H9 (cell line): Measurements from ENCODE around the gene TOP3B. TPM values are rescaled to one million over a fixed set of nuclear protein-coding genes. Genes with fewer than 3 reads are reported as not detected.

Source experiments
- DNase-seq: peaks from one replicate; pipeline ENCODE4 v3.0.0-alpha.2; 2017
- H2AFZ ChIP-seq: one replicate; pipeline ENCODE4 v1.6.1; 2013; ENCODE audit warnings: mild to moderate bottlenecking, low read length, control low read depth, moderate library complexity
- H2AK5ac ChIP-seq: 2 replicates; pipeline ENCODE4 v1.6.1; 2013; ENCODE audit warnings: low read length, control low read depth, mixed read lengths; ENCODE audit not compliant: insufficient read length
- H2BK120ac ChIP-seq: one replicate; pipeline ENCODE4 v1.6.1; 2013; ENCODE audit warnings: low read depth, mild to moderate bottlenecking, low read length, control low read depth, inconsistent platforms; ENCODE audit not compliant: poor library complexity, severe bottlenecking
- H2BK12ac ChIP-seq: 2 replicates; pipeline ENCODE4 v1.6.1; 2013; ENCODE audit warnings: low read length, control low read depth, mixed read lengths, low read depth; ENCODE audit not compliant: insufficient read length
- H2BK15ac ChIP-seq: 2 replicates; pipeline ENCODE4 v1.6.1; 2013; ENCODE audit warnings: low read depth, low read length, control low read depth
- H2BK20ac ChIP-seq: one replicate; pipeline ENCODE4 v1.6.1; 2013; ENCODE audit warnings: low read depth, mild to moderate bottlenecking, low read length, control low read depth, inconsistent platforms; ENCODE audit not compliant: poor library complexity, severe bottlenecking
- H2BK5ac ChIP-seq: 2 replicates; pipeline ENCODE4 v1.6.1; 2013; ENCODE audit warnings: low read length, control low read depth, mixed read lengths; ENCODE audit not compliant: insufficient read length
- H3K14ac ChIP-seq: 2 replicates; pipeline ENCODE4 v1.6.1; 2013; ENCODE audit warnings: low read length, control low read depth; ENCODE audit not compliant: insufficient read depth
- H3K18ac ChIP-seq: 2 replicates; pipeline ENCODE4 v1.6.1; 2013; ENCODE audit warnings: low read depth, mild to moderate bottlenecking, mixed read lengths, low read length, control low read depth; ENCODE audit not compliant: insufficient read length
- H3K23ac ChIP-seq: 2 replicates; pipeline ENCODE4 v1.6.1; 2013; ENCODE audit warnings: low read length, control low read depth, mixed read lengths, low read depth; ENCODE audit not compliant: insufficient read length
- H3K23me2 ChIP-seq: 2 replicates; pipeline ENCODE4 v1.6.1; 2013; ENCODE audit warnings: low read depth, mild to moderate bottlenecking, mixed read lengths, low read length, control low read depth; ENCODE audit not compliant: insufficient read length, poor library complexity, severe bottlenecking
- H3K27ac ChIP-seq: 2 replicates; pipeline ENCODE4 v1.5.1; 2013; ENCODE audit warnings: low read length, control low read depth, mixed read lengths, low read depth; ENCODE audit not compliant: insufficient read length
- H3K27me3 ChIP-seq: 2 replicates; pipeline ENCODE4 v1.6.1; 2013; ENCODE audit warnings: low read length, control low read depth, inconsistent platforms; ENCODE audit not compliant: insufficient read depth
- H3K4ac ChIP-seq: 2 replicates; pipeline ENCODE4 v1.6.1; 2013; ENCODE audit warnings: low read depth, mild to moderate bottlenecking, control low read depth, inconsistent platforms, low read length, moderate library complexity
- H3K4me1 ChIP-seq: 2 replicates; pipeline ENCODE4 v1.6.1; 2013; ENCODE audit warnings: low read length, control low read depth, inconsistent platforms; ENCODE audit not compliant: insufficient read depth
- H3K4me2 ChIP-seq: 2 replicates; pipeline ENCODE4 v1.6.1; 2013; ENCODE audit warnings: low read length, control low read depth, mixed read lengths; ENCODE audit not compliant: insufficient read length, insufficient read depth
- H3K56ac ChIP-seq: 2 replicates; pipeline ENCODE4 v1.6.1; 2013; ENCODE audit warnings: low read depth, mild to moderate bottlenecking, mixed read lengths, low read length, control low read depth; ENCODE audit not compliant: insufficient read length
- H3K79me1 ChIP-seq: 2 replicates; pipeline ENCODE4 v1.6.1; 2013; ENCODE audit warnings: low read depth, mild to moderate bottlenecking, moderate library complexity, low read length, control low read depth, inconsistent platforms; ENCODE audit not compliant: insufficient read depth, poor library complexity, severe bottlenecking
- H3K79me2 ChIP-seq: 2 replicates; pipeline ENCODE4 v1.6.1; 2013; ENCODE audit warnings: low read length, control low read depth, inconsistent platforms; ENCODE audit not compliant: insufficient read depth
- H3K9ac ChIP-seq: 2 replicates; pipeline ENCODE4 v1.6.1; 2013; ENCODE audit warnings: low read length, control low read depth, mixed read lengths; ENCODE audit not compliant: insufficient read length; ENCODE audit errors: extremely low read depth
- H3K9me3 ChIP-seq: one replicate; pipeline ENCODE4 v1.6.1; 2013; ENCODE audit warnings: low read depth, low read length, inconsistent platforms; ENCODE audit not compliant: control insufficient read depth
- H3T11ph ChIP-seq: one replicate; pipeline ENCODE4 v1.6.1; 2013; ENCODE audit warnings: mild to moderate bottlenecking, low read length, control low read depth, inconsistent platforms
- H4K20me1 ChIP-seq: one replicate; pipeline ENCODE4 v1.6.1; 2013; ENCODE audit not compliant: control insufficient read depth, insufficient read length, insufficient read depth
- H4K5ac ChIP-seq: 2 replicates; pipeline ENCODE4 v1.6.1; 2013; ENCODE audit warnings: low read depth, mild to moderate bottlenecking, mixed read lengths, low read length, control low read depth; ENCODE audit not compliant: insufficient read length
- H4K8ac ChIP-seq: replicated peaks from 2 replicates; pipeline ENCODE4 v1.6.1; 2013; ENCODE audit warnings: low read length, control low read depth, mixed read lengths, low read depth; ENCODE audit not compliant: insufficient read length
- H4K91ac ChIP-seq: 2 replicates; pipeline ENCODE4 v1.6.1; 2013; ENCODE audit warnings: low read depth, mild to moderate bottlenecking, moderate library complexity, mixed read lengths, low read length, control low read depth; ENCODE audit not compliant: insufficient read length
- H3K27ac Mint-ChIP-seq, 3 experiments: 2 replicates in 2 of 3; 3 replicates in 1 of 3; pipeline ENCODE4 v1.8.0; 2020 to 2021; ENCODE audit warnings: mixed read lengths in 3 of 3, mild to moderate bottlenecking in 1 of 3, moderate library complexity in 1 of 3
- H3K27me3 Mint-ChIP-seq: 2 replicates; pipeline ENCODE4 v1.8.0; 2021; ENCODE audit warnings: low read depth, mild to moderate bottlenecking, moderate library complexity, mixed read lengths
- H3K36me3 Mint-ChIP-seq, 3 experiments: 2 replicates in 2 of 3; 3 replicates in 1 of 3; pipeline ENCODE4 v1.8.0; 2020 to 2021; ENCODE audit warnings: low read depth in 3 of 3, mixed read lengths in 3 of 3; ENCODE audit not compliant: insufficient read depth in 1 of 3
- H3K4me1 Mint-ChIP-seq, 2 experiments: 2 replicates each; pipeline ENCODE4 v1.8.0; 2020; ENCODE audit warnings: mixed read lengths in 2 of 2
- H3K4me3 Mint-ChIP-seq, 2 experiments: 2 replicates in 1 of 2; 3 replicates in 1 of 2; pipeline ENCODE4 v1.8.0; 2020 to 2021; ENCODE audit warnings: mild to moderate bottlenecking in 2 of 2, mixed read lengths in 2 of 2, moderate library complexity in 1 of 2
- H3K9me3 Mint-ChIP-seq, 2 experiments: 2 replicates in 1 of 2; 3 replicates in 1 of 2; pipeline ENCODE4 v1.8.0; 2020; ENCODE audit warnings: mild to moderate bottlenecking in 2 of 2, mixed read lengths in 2 of 2, moderate library complexity in 1 of 2
- WGBS: extraction: QIAGEN DNeasy Blood & Tissue Kit; methylation state at CpG from one replicate; pipeline ENCODE4 v1.1.7; 2013; ENCODE audit warnings: missing lambda C conversion rate, low lambda C conversion rate, mixed read lengths; ENCODE audit not compliant: insufficient read length; ENCODE audit errors: extremely low coverage; 5-methylcytosine and 5-hydroxymethylcytosine counted together
- total RNA-seq: library from RNA; stranded (reverse); gene quantifications from 2 replicates; pipeline ENCODE4 v1.2.1, GENCODE V29; 2021
- TF ChIP-seq, protein P1 (sequence below): fragments of 200-600 bp; sonication (generic); conservative IDR thresholded peaks from 3 replicates; pipeline ENCODE4 v1.8.0; 2021; ENCODE audit warnings: antibody characterized with exemption, mild to moderate bottlenecking

TOP3B gene
- total RNA-seq, 1 experiment from 2014 or later, result 55.2 TPM

DNA sequence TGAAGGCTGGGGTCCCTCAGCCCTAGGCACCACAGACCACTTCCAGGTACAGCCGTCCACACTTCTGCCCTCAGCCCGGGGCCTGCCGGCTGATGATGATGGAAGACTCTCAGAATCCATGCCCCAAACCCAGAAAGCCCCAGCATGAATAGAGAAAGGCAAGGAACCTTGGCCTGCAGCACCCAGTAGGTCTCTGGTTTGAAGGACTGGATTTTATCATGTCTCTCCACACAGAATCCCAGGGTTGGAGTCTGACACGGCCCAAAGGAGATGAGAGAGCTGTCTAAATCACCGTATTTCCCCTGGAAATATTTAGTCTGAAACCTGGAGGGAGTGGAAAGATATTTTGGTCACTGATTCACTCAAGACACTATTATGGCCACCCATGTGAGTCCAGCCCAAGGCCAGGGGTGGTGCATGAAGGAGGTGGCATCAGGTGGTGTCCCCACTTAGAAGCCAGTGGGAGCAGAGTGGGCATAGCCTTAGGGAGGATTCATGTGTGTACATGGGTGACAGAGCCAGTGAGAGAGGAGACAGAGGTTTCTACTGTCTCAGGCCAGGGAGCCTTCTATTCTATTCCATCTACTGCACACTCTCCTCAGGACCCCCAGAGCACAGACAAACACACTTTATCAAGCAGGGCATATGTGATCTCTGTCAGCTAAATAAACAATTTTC lies 14.0 kb downstream of the TOP3B start:
- TF ChIP-seq, protein P1, sequence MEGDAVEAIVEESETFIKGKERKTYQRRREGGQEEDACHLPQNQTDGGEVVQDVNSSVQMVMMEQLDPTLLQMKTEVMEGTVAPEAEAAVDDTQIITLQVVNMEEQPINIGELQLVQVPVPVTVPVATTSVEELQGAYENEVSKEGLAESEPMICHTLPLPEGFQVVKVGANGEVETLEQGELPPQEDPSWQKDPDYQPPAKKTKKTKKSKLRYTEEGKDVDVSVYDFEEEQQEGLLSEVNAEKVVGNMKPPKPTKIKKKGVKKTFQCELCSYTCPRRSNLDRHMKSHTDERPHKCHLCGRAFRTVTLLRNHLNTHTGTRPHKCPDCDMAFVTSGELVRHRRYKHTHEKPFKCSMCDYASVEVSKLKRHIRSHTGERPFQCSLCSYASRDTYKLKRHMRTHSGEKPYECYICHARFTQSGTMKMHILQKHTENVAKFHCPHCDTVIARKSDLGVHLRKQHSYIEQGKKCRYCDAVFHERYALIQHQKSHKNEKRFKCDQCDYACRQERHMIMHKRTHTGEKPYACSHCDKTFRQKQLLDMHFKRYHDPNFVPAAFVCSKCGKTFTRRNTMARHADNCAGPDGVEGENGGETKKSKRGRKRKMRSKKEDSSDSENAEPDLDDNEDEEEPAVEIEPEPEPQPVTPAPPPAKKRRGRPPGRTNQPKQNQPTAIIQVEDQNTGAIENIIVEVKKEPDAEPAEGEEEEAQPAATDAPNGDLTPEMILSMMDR, result no peak
- no peak overlapping the region for H3K56ac ChIP-seq
- no peak overlapping the region for H3K18ac ChIP-seq
- H3K27me3 ChIP-seq, result no peaks in the 10 kb centered on the region
- no peak overlapping the region for H3K9ac ChIP-seq
- H3K23me2 ChIP-seq, result peaks cover 3% of the 10 kb centered on the region
- H3K14ac ChIP-seq, result no peak overlapping the region
- H3K79me2 ChIP-seq, result no peaks in the 10 kb centered on the region
- H3K4me1 ChIP-seq, result no peaks in the 10 kb centered on the region
- H2BK20ac ChIP-seq, result no peak overlapping the region
- no peak for DNase-seq
- no peaks in the 10 kb centered on the region for H4K20me1 ChIP-seq
- H2BK12ac ChIP-seq, result no peak overlapping the region
- H3K4me2 ChIP-seq, result no peak overlapping the region
- no peak overlapping the region for H3K27ac ChIP-seq
- H4K5ac ChIP-seq, result no peak overlapping the region
- H4K8ac ChIP-seq, result no peak overlapping the region
- no peak overlapping the region for H2AFZ ChIP-seq
- H2BK5ac ChIP-seq, result no peak overlapping the region
- H3K23ac ChIP-seq, result no peak overlapping the region
- WGBS, result no CpG with 5 or more reads among the region's 5 CpGs
- peaks cover 61 to 92% (median 81%) of the 10 kb centered on the region in 3 experiments for H3K36me3 Mint-ChIP-seq
- H3T11ph ChIP-seq, result no peak overlapping the region
- H2AK5ac ChIP-seq, result no peak overlapping the region
- H2BK120ac ChIP-seq, result no peak overlapping the region
- no peaks in the 10 kb centered on the region for H3K4me1 Mint-ChIP-seq
- H3K27ac Mint-ChIP-seq, result no peak overlapping the region
- no peak overlapping the region for H2BK15ac ChIP-seq
- H4K91ac ChIP-seq, result no peak overlapping the region
- no peak overlapping the region for H3K4me3 Mint-ChIP-seq
- H3K79me1 ChIP-seq, result no peaks in the 10 kb centered on the region
- no peaks in the 10 kb centered on the region for H3K9me3 ChIP-seq
- H3K9me3 Mint-ChIP-seq, result no peaks in the 10 kb centered on the region
- no peak overlapping the region for H3K4ac ChIP-seq
- H3K27me3 Mint-ChIP-seq, result no peaks in the 10 kb centered on the region; the same call in 1 of the 2 replicates
